ENCODE measurements around the gene ZFHX3. TPM values are rescaled to one million over a fixed set of nuclear protein-coding genes. Genes with fewer than 3 reads are reported as not detected.

Gene ZFHX3
- total and polyA plus RNA-seq, 2 of the 8 experiments (the other 6 are each of a cell fraction or from before 2014, with no cell fraction given): 0.08 to 0.99 TPM

DNA sequence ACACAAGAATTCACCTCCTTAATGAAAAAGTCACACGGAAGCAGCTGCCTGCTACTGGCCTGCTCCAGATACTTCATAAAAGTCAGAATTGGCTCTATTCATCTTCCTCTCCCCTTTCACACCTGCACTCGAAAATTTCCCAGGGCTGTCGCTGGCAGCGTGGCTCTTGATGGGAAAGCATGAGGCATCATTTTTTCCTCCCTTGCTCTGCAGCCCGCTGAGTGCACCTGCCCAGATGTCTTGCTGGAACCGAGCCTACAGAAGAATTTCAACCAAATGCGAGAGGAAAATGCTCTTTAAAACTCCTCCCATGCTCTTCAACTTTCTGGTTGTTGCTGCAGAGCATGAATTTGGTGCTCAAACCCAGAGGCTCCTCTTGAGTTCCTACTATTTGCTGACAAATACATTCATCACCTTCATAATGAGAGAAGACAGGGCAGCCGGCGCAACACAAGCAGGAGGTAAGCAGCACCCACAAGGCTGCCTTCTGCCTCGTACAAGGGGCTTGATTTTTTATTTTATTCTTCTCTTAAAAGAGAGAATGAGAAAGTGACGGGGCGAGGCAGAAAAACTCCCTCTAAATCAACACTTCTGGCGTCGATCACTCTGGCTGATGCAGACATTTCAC, 146.8 kb downstream of the ZFHX3 start:
- CTCF ChIA-PET (ENCODE audit: partially characterized antibody): no interaction called here
- no peak overlapping the region for H4K8ac ChIP-seq (ENCODE audit: extremely low read depth, insufficient read depth, low read length)
- H4K91ac ChIP-seq (replicated peaks; ENCODE audit: insufficient read length, low read length): no peak overlapping the region
- WGBS, 2 experiments (ENCODE audit: extremely low coverage in 1 of 2, insufficient coverage in 1 of 2, insufficient read length in 1 of 2, insufficient replicate concordance in 2 of 2, low coverage in 1 of 2, low lambda C conversion rate in 2 of 2, missing lambda C conversion rate in 1 of 2): 91% methylated on average over 14 of the region's 14 CpGs; no CpG with 5 or more reads in 1 of the 2 experiments
- H3K4me2 ChIP-seq (ENCODE audit: insufficient read depth in 1 of 2, low read depth in 2 of 2, low read length in 2 of 2): no peak overlapping the region
- H3K36me3 ChIP-seq (ENCODE audit: control insufficient read depth in 2 of 4, insufficient read depth in 4 of 4, low read length in 3 of 4): no peaks in the 10 kb centered on the region
- no peak overlapping the region for H3K27ac ChIP-seq (ENCODE audit: low read depth, low read length)
- H3K79me1 ChIP-seq (ENCODE audit: low read depth, low read length): no peaks in the 10 kb centered on the region
- H3K23ac ChIP-seq (ENCODE audit: insufficient read length): no peak overlapping the region
- H3K18ac ChIP-seq (ENCODE audit: extremely low read depth, low read length): no peak overlapping the region
- H3K9me3 ChIP-seq (ENCODE audit: insufficient read depth in 2 of 2, low read depth in 1 of 2, low read length in 1 of 2): no peaks in the 10 kb centered on the region
- no peak overlapping the region for H3K14ac ChIP-seq (ENCODE audit: insufficient read length)
- H4K20me1 ChIP-seq (replicated peaks in 1 of 2; ENCODE audit: control insufficient read depth in 1 of 2, insufficient read depth in 2 of 2, low read length in 2 of 2): no peaks in the 10 kb centered on the region
- no peak overlapping the region for H3K4ac ChIP-seq (replicated peaks; ENCODE audit: insufficient read length, low read depth, low read length)
- H2BK120ac ChIP-seq (replicated peaks; ENCODE audit: low read depth, low read length): no peak overlapping the region
- no peak overlapping the region for H2BK12ac ChIP-seq (ENCODE audit: low read depth, low read length)
- no peaks in the 10 kb centered on the region for H3K4me1 ChIP-seq (replicated peaks in 1 of 4; ENCODE audit: control insufficient read depth in 3 of 4, insufficient read depth in 4 of 4, low read length in 3 of 4)
- no peak overlapping the region for H3K4me3 ChIP-seq (ENCODE audit: extremely low read depth in 1 of 4, insufficient read depth in 2 of 4, low read depth in 3 of 4, low read length in 4 of 4)
- no peak overlapping the region for H2BK15ac ChIP-seq (ENCODE audit: low read length)
- no peak overlapping the region for H2AFZ ChIP-seq (ENCODE audit: low read length)
- no peaks in the 10 kb centered on the region for H3K79me2 ChIP-seq (ENCODE audit: control insufficient read depth in 1 of 2, insufficient read depth in 2 of 2, low read length in 2 of 2)
- DNase-seq (ENCODE audit: low read depth in 1 of 2, low spot score in 2 of 2) (no peak), FAIRE-seq (no peak)
- no peak overlapping the region for H2BK5ac ChIP-seq (ENCODE audit: low read depth, low read length)
- H3K9ac ChIP-seq (replicated peaks in 1 of 4; ENCODE audit: extremely low read depth in 1 of 4, low read depth in 3 of 4, low read length in 3 of 4): no peak overlapping the region
- no peak overlapping the region for H3K56ac ChIP-seq (replicated peaks; ENCODE audit: insufficient read length, low read depth, low read length)
- POLR2A ChIA-PET (ENCODE audit: partially characterized antibody): no interaction called here
- H3K23me2 ChIP-seq (ENCODE audit: low read depth, low read length): no peaks in the 10 kb centered on the region
- H2BK20ac ChIP-seq (ENCODE audit: low read length): no peak overlapping the region
- H3K27me3 ChIP-seq (replicated peaks in 1 of 4; ENCODE audit: control insufficient read depth in 3 of 4, extremely low read depth in 1 of 4, insufficient read depth in 3 of 4, low read length in 3 of 4): no peaks in the 10 kb centered on the region; a peak in 1 of 7 replicates
- no peak overlapping the region for H4K5ac ChIP-seq (ENCODE audit: insufficient read length, low read depth, low read length)
- no peak overlapping the region for H2AK5ac ChIP-seq (ENCODE audit: low read depth, low read length)
- TF ChIP-seq SIX5 (IDR thresholded peaks at IDR 0.05; ENCODE audit: low read depth, low read length): no peak
- TF ChIP-seq HDAC6 (IDR thresholded peaks at IDR 0.05; ENCODE audit: low read depth, low read length): no peak
- TF ChIP-seq HDAC2 (IDR thresholded peaks at IDR 0.05; ENCODE audit: borderline replicate concordance in 1 of 2, low read depth in 2 of 2, low read length in 2 of 2): no peak
- no peak for TF ChIP-seq GTF2F1 (IDR thresholded peaks at IDR 0.05; ENCODE audit: borderline replicate concordance, low read depth, low read length)
- no peak for TF ChIP-seq JUN (IDR thresholded peaks at IDR 0.05; ENCODE audit: low read depth, low read length)
- TF ChIP-seq USF2 (IDR thresholded peaks at IDR 0.05; ENCODE audit: low read length): no peak
- no peak for TF ChIP-seq RXRA (IDR thresholded peaks at IDR 0.05; ENCODE audit: insufficient read depth, low read depth, low read length)
- no peak for TF ChIP-seq KDM5A (IDR thresholded peaks at IDR 0.05; ENCODE audit: low read length)
- TF ChIP-seq EGR1 (IDR thresholded peaks at IDR 0.05; ENCODE audit: borderline replicate concordance, low read depth, low read length): no peak
- no peak for TF ChIP-seq TAF1 (IDR thresholded peaks at IDR 0.05; ENCODE audit: low read depth, low read length)
- no peak for TF ChIP-seq BCL11A (IDR thresholded peaks at IDR 0.05; ENCODE audit: low read depth in 2 of 2, low read length in 2 of 2)
- TF ChIP-seq, protein P1, sequence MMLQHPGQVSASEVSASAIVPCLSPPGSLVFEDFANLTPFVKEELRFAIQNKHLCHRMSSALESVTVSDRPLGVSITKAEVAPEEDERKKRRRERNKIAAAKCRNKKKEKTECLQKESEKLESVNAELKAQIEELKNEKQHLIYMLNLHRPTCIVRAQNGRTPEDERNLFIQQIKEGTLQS (IDR thresholded peaks at IDR 0.05; ENCODE audit: insufficient read depth, low read depth, low read length): no peak
